SK-N-SH (cell line): ENCODE results near the gene CDCA8. TPM values are rescaled to one million over a fixed set of nuclear protein-coding genes. Genes with fewer than 3 reads are reported as not detected.

Source experiments
- CTCF ChIA-PET: fragments of 300-600, 350-600 bp; formaldehyde crosslinking; extraction: SDS; loops from one replicate; lab custom pipeline; 2021; lab: Yijun Ruan, JAX
- POLR2A ChIA-PET: fragments of 350-600 bp; sonication (Branson Sonifier 250); formaldehyde crosslinking; extraction: SDS; loops from one replicate; lab custom pipeline; 2020; ENCODE audit warnings: antibody characterized with exemption, inconsistent platforms; lab: Yijun Ruan, JAX
- DNase-seq: peaks from one replicate; pipeline ENCODE4 v3.0.0; 2012
- H2AFZ ChIP-seq: fragments of 200-600 bp; sonication (generic); 2 replicates; pipeline ENCODE4 v1.8.1; 2016; ENCODE audit warnings: antibody characterized with exemption, mild to moderate bottlenecking, low read depth
- H3F3A ChIP-seq: fragments of 200-600 bp; sonication (generic); replicated peaks from 2 replicates; pipeline ENCODE3; 2016; ENCODE audit warnings: antibody characterized with exemption, mild to moderate bottlenecking; ENCODE audit not compliant: insufficient read depth
- H3K27ac ChIP-seq, 2 experiments: fragments of 200-500 bp in 1 of 2; fragments of 200-600 bp in 1 of 2; sonication (Bioruptor generic) in 1 of 2; sonication (generic), shearing (Covaris generic) in 1 of 2; 2 replicates each; pipeline versions ENCODE4 v1.5.1 to v1.6.1; 2014 to 2016; ENCODE audit warnings: low read depth in 2 of 2, inconsistent platforms in 1 of 2, low read length in 1 of 2, mild to moderate bottlenecking in 1 of 2, mixed read lengths in 1 of 2
- H3K27me3 ChIP-seq: fragments of 200-600 bp; sonication (generic), shearing (Covaris generic); 2 replicates; pipeline ENCODE4 v1.6.1; 2016; ENCODE audit warnings: mixed run types; ENCODE audit not compliant: insufficient read depth
- H3K36me3 ChIP-seq, 2 experiments: fragments of 200-500 bp in 1 of 2; fragments of 200-600 bp in 1 of 2; sonication (Bioruptor generic) in 1 of 2; sonication (generic) in 1 of 2; replicated peaks in 1 of 2; 2 replicates each; pipeline versions ENCODE3 to v1.5.1; 2014 to 2016; ENCODE audit warnings: low read length in 1 of 2, mild to moderate bottlenecking in 1 of 2; ENCODE audit not compliant: insufficient read depth in 2 of 2, control insufficient read depth in 1 of 2
- H3K4me1 ChIP-seq, 2 experiments: fragments of 200-500 bp in 1 of 2; fragments of 200-600 bp in 1 of 2; sonication (Bioruptor generic) in 1 of 2; sonication (generic), shearing (Covaris generic) in 1 of 2; 2 replicates each; pipeline versions ENCODE4 v1.5.1 to v1.6.1; 2014 to 2016; ENCODE audit warnings: low read depth in 1 of 2, low read length in 1 of 2, mixed run types in 1 of 2; ENCODE audit not compliant: insufficient read depth in 2 of 2, control insufficient read depth in 1 of 2
- H3K4me2 ChIP-seq: fragments of 200-600 bp; sonication (generic), shearing (Covaris generic); 2 replicates; pipeline ENCODE4 v1.6.1; 2017; ENCODE audit warnings: mixed run types
- H3K4me3 ChIP-seq, 2 experiments: fragments of 200-500 bp in 1 of 2; fragments of 200-600 bp in 1 of 2; sonication (Bioruptor generic) in 1 of 2; sonication (generic), shearing (Covaris generic) in 1 of 2; 2 replicates each; pipeline versions ENCODE4 v1.5.1 to v1.8.1; 2014 to 2016; ENCODE audit warnings: low read depth in 2 of 2, inconsistent platforms in 1 of 2, low read length in 1 of 2, mild to moderate bottlenecking in 1 of 2, mixed read lengths in 1 of 2, moderate library complexity in 1 of 2
- H3K79me2 ChIP-seq: fragments of 200-600 bp; sonication (generic); 2 replicates; pipeline ENCODE4 v1.8.1; 2017; ENCODE audit warnings: mild to moderate bottlenecking; ENCODE audit not compliant: insufficient read depth
- H3K9ac ChIP-seq: fragments of 200-600 bp; sonication (generic); 2 replicates; pipeline ENCODE4 v1.6.1; 2017; ENCODE audit warnings: mixed run types
- H3K9me2 ChIP-seq: fragments of 200-600 bp; sonication (generic); 2 replicates; pipeline ENCODE4 v1.6.1; 2017; ENCODE audit warnings: mixed run types
- H3K9me3 ChIP-seq: fragments of 200-600 bp; sonication (generic); 2 replicates; pipeline ENCODE4 v1.6.1; 2017; ENCODE audit warnings: mixed run types, mild to moderate bottlenecking, moderate library complexity
- H4K20me1 ChIP-seq: fragments of 200-600 bp; sonication (generic); 2 replicates; pipeline ENCODE4 v1.6.1; 2017; ENCODE audit warnings: mild to moderate bottlenecking, mixed run types; ENCODE audit not compliant: insufficient read depth
- ELF1 ChIP-seq: IDR thresholded peaks from 2 replicates; pipeline ENCODE4 v1.4.0; 2012
- EZH2phosphoT487 ChIP-seq: fragments of 200-600 bp; sonication (generic); IDR thresholded peaks from 2 replicates; pipeline ENCODE4 v1.6.1; 2017; ENCODE audit warnings: low read depth, mixed run types, mild to moderate bottlenecking, antibody characterized with exemption, moderate library complexity, borderline replicate concordance
- NFIC ChIP-seq: IDR thresholded peaks from 2 replicates; pipeline ENCODE4 v1.4.0; 2012; ENCODE audit warnings: borderline replicate concordance
- NRF1 ChIP-seq: IDR thresholded peaks from 2 replicates; pipeline ENCODE4 v1.6.1; 2012; ENCODE audit warnings: low read depth, mild to moderate bottlenecking, low read length
- POLR2AphosphoS5 ChIP-seq: IDR thresholded peaks from 2 replicates; pipeline ENCODE4 v1.6.1; 2012; ENCODE audit warnings: low read depth, low read length
- REST ChIP-seq: IDR thresholded peaks from 2 replicates; pipeline ENCODE4 v1.6.1; 2012; ENCODE audit warnings: mild to moderate bottlenecking, low read depth, low read length, moderate library complexity
- RFX5 ChIP-seq: IDR thresholded peaks from 2 replicates; pipeline ENCODE4 v1.6.1; 2012; ENCODE audit warnings: mild to moderate bottlenecking, improper control_type of control experiment, low read length
- RXRA ChIP-seq: IDR thresholded peaks from 2 replicates; pipeline ENCODE4 v1.4.0; 2012; ENCODE audit warnings: low read depth, mild to moderate bottlenecking, borderline replicate concordance
- SIN3A ChIP-seq: IDR thresholded peaks from 2 replicates; pipeline ENCODE4 v1.6.1; 2012; ENCODE audit warnings: low read depth, mild to moderate bottlenecking, low read length, moderate library complexity, borderline replicate concordance
- TAF1 ChIP-seq: IDR thresholded peaks from 2 replicates; pipeline ENCODE4 v1.6.1; 2012; ENCODE audit warnings: low read depth, mild to moderate bottlenecking, low read length, moderate library complexity, borderline replicate concordance
- ZBTB33 ChIP-seq: IDR thresholded peaks from 2 replicates; pipeline ENCODE4 v1.4.0; 2012; ENCODE audit warnings: low read depth, borderline replicate concordance
- WGBS: methylation state at CpG from one replicate; pipeline ENCODE4 v1.1.6; 2017; ENCODE audit warnings: low lambda C conversion rate; 5-methylcytosine and 5-hydroxymethylcytosine counted together
- polyA plus RNA-seq, 3 experiments: library from polyadenylated mRNA; depleted of rRNA; stranded (reverse); fragments of >200 nt; gene quantifications; 2 replicates each; pipeline ENCODE4 v1.2.3, GENCODE V29; 2012

The CDCA8 gene
- polyA plus RNA-seq, 1 of the 3 experiments (the other 2 are of a cell fraction): 22.9 TPM

- Histone ChIP-seq H3F3A (no peaks in the 10 kb centered on the region), H3K36me3 (no peaks in the 10 kb centered on the region), H3K27me3 (peaks cover 18% of the 10 kb centered on the region), H3K9me2 (no peaks in the 10 kb centered on the region), H3K79me2 (no peaks in the 10 kb centered on the region), H3K4me1 (no peaks in the 10 kb centered on the region; a peak in 1 of 4 replicates), H3K9ac (no peak overlapping the region), H2AFZ (no peak overlapping the region), H3K4me3 (peak overlapping the region in 1 of 2 experiments; percentile 15; a peak in 1 of 4 replicates), H4K20me1 (no peaks in the 10 kb centered on the region), H3K4me2 (no peak overlapping the region), H3K27ac (no peak overlapping the region), H3K9me3 (no peaks in the 10 kb centered on the region)
- peak; percentile 15 for DNase-seq
- ChIA-PET CTCF (no interaction called here), POLR2A (no interaction called here)
- 64% methylated on average over 11 of the region's 11 CpGs for WGBS
- TF ChIP-seq EZH2phosphoT487: no peak
- no peak for TF ChIP-seq NFIC
- no peak for TF ChIP-seq SIN3A
- TF ChIP-seq POLR2AphosphoS5: no peak
- TF ChIP-seq RFX5: no peak
- TF ChIP-seq RXRA: no peak
- no peak for TF ChIP-seq TAF1
- no peak for TF ChIP-seq ELF1
- no peak for TF ChIP-seq ZBTB33
- no peak for TF ChIP-seq NRF1
- no peak for TF ChIP-seq REST
Observed at GRCh38 chr1:37752213-37752582, 59.9 kb downstream of the CDCA8 start.
